GM19372 (cell line): ENCODE results near the gene ATP11A.
"Not testable (repeated sequence)": the region's sequence is repeated elsewhere in the genome, so short reads cannot be mapped to it uniquely, and the experiment has no call there.

ENCODE experiments used
- ATAC-seq: cut with Tn5 transposase; IDR thresholded peaks from one replicate; pipeline ENCODE4 v1.9.1; 2021; ENCODE audit warnings: mild to moderate bottlenecking, low read depth, moderate library complexity; ENCODE audit not compliant: unreplicated experiment

ATP11A gene

GRCh38 chr13:112669881-112670499 is 19.8 kb upstream of the ATP11A start:
- ATAC-seq, result no peak

DNA sequence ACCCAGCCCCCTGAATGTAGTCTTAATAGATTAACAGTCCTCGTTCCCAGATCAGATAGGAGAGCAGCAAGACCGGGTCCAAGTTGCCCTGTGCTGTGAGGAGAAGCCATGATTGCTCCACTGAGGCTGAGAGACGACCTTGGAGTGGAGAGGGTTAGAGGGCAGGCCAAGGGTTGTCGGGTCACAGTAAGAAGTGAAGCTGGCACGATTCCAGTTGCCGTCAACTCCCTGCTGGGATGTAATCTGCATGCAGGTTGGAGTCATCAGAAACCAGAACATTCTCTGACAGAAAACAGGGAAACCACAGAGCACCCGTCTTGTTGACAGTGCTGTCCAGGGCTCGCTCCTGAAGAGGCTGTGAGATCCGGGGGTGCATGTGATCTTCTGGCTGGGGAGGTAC is 19.0 kb upstream of the ATP11A start:
- no peak for ATAC-seq

DNA sequence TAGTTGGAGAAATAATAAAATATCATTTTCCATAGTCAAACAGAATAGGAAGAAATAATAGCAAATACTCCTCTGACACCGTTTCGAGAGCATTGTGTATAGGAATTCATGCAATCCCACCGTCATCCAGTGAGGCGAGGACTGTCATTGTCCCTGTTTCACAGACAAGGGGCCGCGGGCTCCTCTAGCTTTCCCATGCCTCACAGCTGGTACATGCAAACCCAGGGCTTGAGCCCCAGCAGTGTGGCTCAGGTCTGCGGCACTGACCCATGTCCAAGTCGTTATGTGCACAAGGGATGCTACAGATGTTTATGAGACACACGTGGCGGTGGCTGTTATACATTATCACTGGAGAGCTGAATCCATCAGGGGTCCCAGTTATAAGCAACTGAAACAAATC is 18.5 kb upstream of the ATP11A start:
- no peak for ATAC-seq

DNA sequence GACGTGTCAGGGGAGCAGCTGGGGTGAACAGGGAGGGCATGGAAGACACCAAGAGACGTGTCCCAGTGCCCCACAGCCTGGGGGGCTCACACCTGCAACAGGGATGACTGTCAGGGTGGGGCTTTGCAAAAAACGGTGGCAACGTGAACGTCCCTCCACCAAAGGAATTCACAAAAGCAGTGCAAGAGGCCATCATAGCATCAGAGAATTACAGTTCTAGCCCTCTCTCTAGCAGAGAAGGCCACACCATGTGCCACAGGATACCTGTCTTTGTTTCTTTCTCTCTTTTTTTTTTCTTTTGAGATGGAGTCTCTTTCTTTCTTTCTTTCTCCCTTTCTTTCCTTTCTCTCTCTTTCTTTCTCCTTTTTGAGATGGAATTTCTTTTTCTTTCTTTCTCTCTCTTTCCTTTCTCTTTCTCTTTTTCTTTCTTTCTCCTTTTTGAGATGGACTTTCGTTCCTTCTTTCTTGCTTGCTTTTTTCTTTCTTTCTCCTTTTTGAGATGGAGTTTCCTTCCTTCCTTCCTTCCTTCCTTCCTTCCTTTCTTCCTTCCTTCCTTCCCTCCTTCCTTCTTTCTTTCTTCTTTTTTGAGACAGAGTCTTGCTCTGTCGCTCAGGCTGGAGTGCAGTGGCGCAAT is 17.1 kb upstream of the ATP11A start:
- ATAC-seq, result no peak

DNA sequence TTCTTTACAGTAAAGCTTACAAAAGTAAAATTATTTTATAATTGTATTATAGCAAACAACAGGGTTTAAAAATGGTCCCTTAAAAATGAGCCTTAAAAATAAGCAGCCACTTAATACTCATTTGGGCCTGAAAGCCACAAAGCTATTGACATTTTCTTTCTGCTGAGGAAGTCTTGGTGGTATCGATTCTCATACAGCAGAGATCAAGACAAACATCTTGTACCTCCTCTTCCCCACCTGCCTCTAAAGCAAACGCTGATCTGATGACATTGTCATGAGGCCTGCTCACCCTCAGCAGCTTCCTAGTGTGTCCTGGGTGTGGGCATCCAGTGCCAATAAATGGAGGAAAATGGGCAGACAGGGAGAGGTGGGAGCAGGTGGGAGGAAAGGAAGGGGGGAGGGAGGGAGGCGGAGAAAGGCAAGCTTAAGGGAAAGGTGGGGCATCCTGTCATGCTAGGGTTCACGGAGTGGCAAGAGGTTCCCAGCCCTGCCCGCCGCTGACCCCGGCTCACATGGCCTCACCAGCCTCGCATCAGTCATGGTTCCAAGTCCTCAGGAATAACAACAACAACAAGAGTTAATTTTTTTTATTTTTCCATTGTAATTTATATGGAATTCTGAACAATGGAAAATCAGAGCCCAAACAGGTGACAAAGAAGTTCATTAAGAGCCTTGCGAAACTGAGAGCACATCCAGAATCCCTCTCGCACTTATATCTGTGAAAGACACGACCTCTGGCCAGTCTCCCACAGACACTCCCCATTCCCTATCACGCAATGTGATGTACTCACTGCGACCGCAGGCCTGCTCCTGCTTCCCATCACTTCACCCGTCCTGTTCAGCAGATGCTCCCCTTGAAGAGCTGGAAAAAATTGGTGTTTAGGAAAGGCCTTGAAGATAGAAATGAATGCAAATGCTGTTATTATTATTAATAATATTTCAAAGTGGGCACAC is 15.1 kb upstream of the ATP11A start:
- no peak for ATAC-seq

- ATAC-seq, result no peak
These were observed 14.5 kb upstream of the ATP11A start for GRCh38 chr13:112675366-112675756.

DNA sequence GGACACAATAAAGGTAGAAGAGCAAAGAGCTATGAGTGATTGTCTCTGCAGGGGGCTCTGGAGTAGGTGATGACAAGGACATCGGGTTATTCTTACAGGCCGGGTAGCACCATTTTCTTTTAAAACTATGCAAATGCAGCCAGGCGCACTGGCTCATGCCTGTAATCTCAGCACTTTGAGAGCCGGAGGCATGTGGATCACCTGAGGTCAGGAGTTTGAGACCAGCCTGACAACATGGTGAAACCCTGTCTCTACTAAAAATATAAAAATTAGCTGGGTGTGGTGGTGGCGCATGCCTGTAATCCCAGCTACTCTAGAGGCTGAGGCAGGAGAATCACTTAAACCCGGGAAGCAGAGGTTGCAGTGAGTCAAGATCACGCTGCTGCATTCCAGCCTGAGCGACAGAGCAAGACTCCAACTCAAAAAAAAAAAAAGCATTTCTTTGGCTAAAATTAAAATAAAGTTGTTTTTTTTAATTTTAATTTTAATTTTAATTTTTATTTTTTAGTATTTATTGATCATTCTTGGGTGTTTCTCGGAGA is 12.3 kb upstream of the ATP11A start:
- ATAC-seq, result not testable (repeated sequence)

- no peak for ATAC-seq
These were observed 10.5 kb upstream of the ATP11A start for GRCh38 chr13:112679381-112679780.

GRCh38 chr13:112679932-112680677 is 9.7 kb upstream of the ATP11A start:
- ATAC-seq, result no peak

GRCh38 chr13:112680741-112681360 is 9.0 kb upstream of the ATP11A start:
- ATAC-seq, result no peak

GRCh38 chr13:112683581-112683980 is 6.3 kb upstream of the ATP11A start:
- no peak for ATAC-seq

- ATAC-seq, result no peak
These were observed 5.6 kb upstream of the ATP11A start for GRCh38 chr13:112684071-112684845.

DNA sequence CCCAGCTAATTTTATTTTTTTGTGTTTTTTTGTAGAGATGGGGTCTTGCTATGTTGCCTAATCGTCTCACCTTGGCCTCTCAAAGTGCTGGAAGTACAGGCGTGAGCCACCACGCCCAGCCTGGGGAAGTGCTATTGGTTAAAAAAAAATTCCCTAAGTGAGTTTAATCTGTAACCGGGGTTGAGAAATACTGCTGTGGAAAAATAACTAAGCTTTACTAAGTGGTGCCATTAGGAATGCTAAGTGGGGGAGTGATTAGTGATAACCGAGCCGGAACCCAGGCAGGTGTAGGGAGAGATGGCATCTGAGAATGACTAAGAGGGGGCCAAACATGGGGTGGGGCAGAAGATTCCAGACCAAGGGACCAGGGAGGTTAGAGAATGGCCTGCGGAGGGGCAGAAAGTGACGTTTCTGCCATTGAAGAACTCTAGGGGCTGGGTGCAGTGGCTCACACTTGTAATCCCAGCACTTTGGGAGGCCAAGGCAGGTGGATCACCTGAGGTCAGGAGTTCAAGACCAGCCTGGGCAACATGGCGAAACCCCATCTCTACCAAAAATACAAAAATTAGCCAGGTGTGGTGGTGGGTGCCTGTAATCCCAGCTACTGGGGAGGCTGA is 4.5 kb upstream of the ATP11A start:
- ATAC-seq, result not testable (repeated sequence)

GRCh38 chr13:112685896-112686295 is 3.9 kb upstream of the ATP11A start:
- ATAC-seq, result no peak

GRCh38 chr13:112686364-112686763 is 3.5 kb upstream of the ATP11A start:
- ATAC-seq, result no peak

GRCh38 chr13:112686987-112687386 is 2.9 kb upstream of the ATP11A start:
- no peak for ATAC-seq

GRCh38 chr13:112687836-112688559 is 1.8 kb upstream of the ATP11A start:
- no peak for ATAC-seq
